A673 (cell line): Measurements from ENCODE around the gene NAE1. TPM values are rescaled to one million over a fixed set of nuclear protein-coding genes. Genes with fewer than 3 reads are reported as not detected.
"Not testable (repeated sequence)": the region's sequence is repeated elsewhere in the genome, so short reads cannot be mapped to it uniquely, and the experiment has no call there.

Source experiments
- BruUV-seq: library from RNA; stranded (reverse); fragments of 400-500 nt; replicated peaks from 2 replicates; lab custom pipeline; 2021; lab: Mats Ljungman, UMichigan
- CTCF ChIA-PET: fragments of 300-600 bp; sonication (Branson Sonifier 250); formaldehyde crosslinking; loops from one replicate; lab custom pipeline; 2022; ENCODE audit warnings: antibody characterized with exemption; lab: Charles Lee
- POLR2A ChIA-PET: fragments of 300-600 bp; sonication (Branson Sonifier 250); formaldehyde crosslinking; loops from one replicate; lab custom pipeline; 2022; ENCODE audit warnings: antibody characterized with exemption; ENCODE audit not compliant: low non-redundant PET; lab: Charles Lee
- DNase-seq: peaks from one replicate; pipeline ENCODE4 v3.0.0-alpha.2; 2015; ENCODE audit warnings: low spot score
- H3K27ac ChIP-seq: fragments of 200-600 bp; sonication (generic); 2 replicates; pipeline ENCODE4 v1.5.1; 2016; ENCODE audit warnings: mixed run types, low read depth, mild to moderate bottlenecking, mixed read lengths, antibody characterized with exemption, low read length; ENCODE audit not compliant: poor library complexity, severe bottlenecking
- H3K27me3 ChIP-seq: fragments of 200-600 bp; sonication (generic); replicated peaks from 2 replicates; pipeline ENCODE4 v1.6.1; 2017; ENCODE audit warnings: mixed run types, low read depth, mild to moderate bottlenecking, mixed read lengths, antibody characterized with exemption, low read length; ENCODE audit not compliant: insufficient read depth, poor library complexity
- H3K36me3 ChIP-seq: fragments of 200-600 bp; sonication (generic); 2 replicates; pipeline ENCODE4 v1.6.1; 2016; ENCODE audit warnings: mixed run types, mild to moderate bottlenecking, mixed read lengths, antibody characterized with exemption, low read length; ENCODE audit not compliant: insufficient read depth, poor library complexity, severe bottlenecking
- H3K4me1 ChIP-seq: fragments of 200-600 bp; sonication (generic); 2 replicates; pipeline ENCODE4 v1.6.1; 2017; ENCODE audit warnings: mixed run types, mild to moderate bottlenecking, mixed read lengths, antibody characterized with exemption, low read length; ENCODE audit not compliant: insufficient read depth, poor library complexity, severe bottlenecking
- H3K4me3 ChIP-seq: fragments of 200-600 bp; sonication (generic); 2 replicates; pipeline ENCODE4 v1.5.1; 2016; ENCODE audit warnings: low read depth, mixed run types, mild to moderate bottlenecking, mixed read lengths, low read length; ENCODE audit not compliant: poor library complexity, severe bottlenecking
- H3K9me3 ChIP-seq: fragments of 200-600 bp; sonication (generic); 2 replicates; pipeline ENCODE4 v1.6.1; 2016; ENCODE audit warnings: mixed run types, low read depth, mild to moderate bottlenecking, mixed read lengths, antibody characterized with exemption, low read length; ENCODE audit not compliant: poor library complexity, severe bottlenecking
- EZH2 ChIP-seq: fragments of 200-600 bp; sonication (generic); IDR thresholded peaks from 2 replicates; pipeline ENCODE4 v1.6.1; 2017; ENCODE audit warnings: borderline replicate concordance, low read depth, mild to moderate bottlenecking, mixed read lengths, antibody characterized with exemption, low read length; ENCODE audit not compliant: poor library complexity, severe bottlenecking
- intact Hi-C: fragments of 100-400 bp; cut with micrococcal nuclease; formaldehyde crosslinking; loops from one replicate; pipeline ENCODE4 v1.10.0; 2022; ENCODE audit not compliant: unreplicated experiment
- total RNA-seq: library from RNA; stranded (reverse); gene quantifications from 2 replicates; pipeline ENCODE4 v1.2.3, GENCODE V29; 2021
- TF ChIP-seq, protein P1 (sequence below): fragments of 300-800, 200-600 bp; sonication (generic); conservative IDR thresholded peaks from 2 replicates; pipeline ENCODE4 v1.5.1; 2017; ENCODE audit warnings: low read depth, mild to moderate bottlenecking, antibody characterized with exemption, low read length, moderate library complexity, mixed read lengths

NAE1 gene
- total RNA-seq, 1 experiment from 2014 or later, result 172 TPM

- POLR2A ChIA-PET, result interaction anchor here (0.5 to 1.0 kb wide), 3 partner anchors 12 to 48 kb away, joined by 3 to 4 read pairs (median 4); partner anchors contain the start of gene NAE1
- BruUV-seq, result no TSS peak
- Histone ChIP-seq H3K4me1 (peaks cover 3% of the 10 kb centered on the region), H3K4me3 (peak overlapping the region; percentile 41), H3K36me3 (no peaks in the 10 kb centered on the region), H3K27ac (peak overlapping the region; percentile 19), H3K27me3 (no peaks in the 10 kb centered on the region), H3K9me3 (no peaks in the 10 kb centered on the region)
- no peak for DNase-seq
- intact Hi-C loops, result no loop called here
- TF ChIP-seq, protein P1, sequence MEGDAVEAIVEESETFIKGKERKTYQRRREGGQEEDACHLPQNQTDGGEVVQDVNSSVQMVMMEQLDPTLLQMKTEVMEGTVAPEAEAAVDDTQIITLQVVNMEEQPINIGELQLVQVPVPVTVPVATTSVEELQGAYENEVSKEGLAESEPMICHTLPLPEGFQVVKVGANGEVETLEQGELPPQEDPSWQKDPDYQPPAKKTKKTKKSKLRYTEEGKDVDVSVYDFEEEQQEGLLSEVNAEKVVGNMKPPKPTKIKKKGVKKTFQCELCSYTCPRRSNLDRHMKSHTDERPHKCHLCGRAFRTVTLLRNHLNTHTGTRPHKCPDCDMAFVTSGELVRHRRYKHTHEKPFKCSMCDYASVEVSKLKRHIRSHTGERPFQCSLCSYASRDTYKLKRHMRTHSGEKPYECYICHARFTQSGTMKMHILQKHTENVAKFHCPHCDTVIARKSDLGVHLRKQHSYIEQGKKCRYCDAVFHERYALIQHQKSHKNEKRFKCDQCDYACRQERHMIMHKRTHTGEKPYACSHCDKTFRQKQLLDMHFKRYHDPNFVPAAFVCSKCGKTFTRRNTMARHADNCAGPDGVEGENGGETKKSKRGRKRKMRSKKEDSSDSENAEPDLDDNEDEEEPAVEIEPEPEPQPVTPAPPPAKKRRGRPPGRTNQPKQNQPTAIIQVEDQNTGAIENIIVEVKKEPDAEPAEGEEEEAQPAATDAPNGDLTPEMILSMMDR, result no peak
- no peak for TF ChIP-seq EZH2
- CTCF ChIA-PET, result interaction anchor here (0.9 to 1.5 kb wide), 5 partner anchors 9 to 464 kb away, joined by 3 to 12 read pairs (median 9); partner anchors contain the start of gene NAE1
These were observed 41.8 kb upstream of the NAE1 start for GRCh38 chr16:66872559-66872942.

- H3K27ac ChIP-seq, result no peak overlapping the region
- no peaks in the 10 kb centered on the region for H3K36me3 ChIP-seq
- no peak for TF ChIP-seq EZH2
- TF ChIP-seq, protein P1, result no peak
- intact Hi-C loops, result no loop called here
- no peak for DNase-seq
- H3K4me3 ChIP-seq, result no peak overlapping the region
- ChIA-PET POLR2A (no interaction called here), CTCF (no interaction called here)
- H3K4me1 ChIP-seq, result peaks cover 3% of the 10 kb centered on the region
- no TSS peak for BruUV-seq
- H3K27me3 ChIP-seq, result no peaks in the 10 kb centered on the region
- no peaks in the 10 kb centered on the region for H3K9me3 ChIP-seq
These were observed 41.1 kb upstream of the NAE1 start for GRCh38 chr16:66871840-66872239.

DNA sequence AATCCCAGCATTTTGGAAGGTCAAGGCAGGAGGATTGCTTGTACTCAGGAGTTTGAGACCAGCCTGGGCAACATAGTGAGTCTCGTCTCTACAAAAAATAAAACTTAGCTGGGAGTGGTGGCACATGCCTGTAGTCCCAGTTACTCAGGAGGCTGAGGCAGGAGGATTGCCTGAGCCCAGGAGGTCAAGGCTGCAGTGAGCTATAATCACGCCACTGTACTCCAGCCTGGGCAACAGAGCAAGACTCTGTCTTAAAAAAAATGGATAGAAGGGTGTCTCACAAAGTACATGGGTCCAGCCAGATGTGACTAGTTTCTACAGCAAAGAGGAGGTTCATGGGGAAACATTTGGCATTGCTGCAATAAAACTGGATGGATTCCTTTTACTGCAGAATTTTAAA is 40.6 kb upstream of the NAE1 start:
- intact Hi-C loops, H3K4me3 ChIP-seq, POLR2A ChIA-PET, CTCF ChIA-PET, H3K27me3 ChIP-seq, H3K36me3 ChIP-seq, BruUV-seq, H3K9me3 ChIP-seq, DNase-seq, H3K4me1 ChIP-seq, H3K27ac ChIP-seq: not testable (repeated sequence)

- no peak overlapping the region for H3K27ac ChIP-seq
- BruUV-seq, result no TSS peak
- H3K27me3 ChIP-seq, result no peaks in the 10 kb centered on the region
- ChIA-PET CTCF (interaction anchor here (0.6 kb wide), 1 partner anchor 184 kb away, joined by 9 read pairs; no protein-coding TSS in a partner anchor), POLR2A (no interaction called here)
- intact Hi-C loops, result loop anchor here (5.0 to 10.0 kb wide), 4 partner anchors 37 to 465 kb away; partner anchors contain the start of gene NAE1
- TF ChIP-seq EZH2, result no peak
- TF ChIP-seq, protein P1, result no peak
- H3K36me3 ChIP-seq, result no peaks in the 10 kb centered on the region
- H3K9me3 ChIP-seq, result no peaks in the 10 kb centered on the region
- no peak overlapping the region for H3K4me3 ChIP-seq
- no peak for DNase-seq
- peaks cover 3% of the 10 kb centered on the region for H3K4me1 ChIP-seq
These were observed 38.6 kb upstream of the NAE1 start for GRCh38 chr16:66869424-66869823.
